ENCODE data around the gene HOMER1.

The HOMER1 gene

DNA sequence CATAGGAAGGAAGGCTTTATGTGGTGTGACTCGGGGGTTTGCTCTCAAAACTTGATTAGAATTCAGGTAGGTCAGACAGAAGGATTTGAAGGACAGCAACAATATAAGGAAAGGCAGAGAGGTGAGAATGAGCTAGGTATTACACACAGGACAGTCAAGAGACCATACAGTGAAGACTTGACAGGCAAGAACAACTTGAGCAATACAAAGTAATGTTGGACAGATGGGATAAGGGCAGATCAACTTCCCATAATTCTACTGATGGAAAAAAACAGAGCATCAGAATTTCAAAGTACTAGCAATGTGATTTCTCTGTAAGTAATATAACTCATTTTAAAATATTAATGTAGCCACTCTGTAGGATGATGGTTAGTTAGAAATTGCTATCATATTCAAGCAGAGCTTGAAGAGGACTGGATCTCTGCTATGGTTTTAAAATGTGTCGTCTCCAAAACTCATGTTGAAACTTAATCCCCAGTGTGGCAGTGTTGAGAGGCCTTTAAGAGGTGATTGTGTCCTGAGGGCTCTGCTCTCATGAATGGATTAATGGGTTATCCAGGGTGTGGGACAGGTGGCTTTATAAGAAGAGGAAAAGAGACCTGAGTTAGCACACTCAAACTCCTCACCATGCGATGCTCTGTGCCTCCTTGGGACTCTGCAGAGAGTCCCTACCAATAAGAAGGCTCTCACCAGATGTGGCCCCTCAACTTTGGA, 22.4 kb upstream of the HOMER1 start:
- TF ChIP-seq, protein P1, sequence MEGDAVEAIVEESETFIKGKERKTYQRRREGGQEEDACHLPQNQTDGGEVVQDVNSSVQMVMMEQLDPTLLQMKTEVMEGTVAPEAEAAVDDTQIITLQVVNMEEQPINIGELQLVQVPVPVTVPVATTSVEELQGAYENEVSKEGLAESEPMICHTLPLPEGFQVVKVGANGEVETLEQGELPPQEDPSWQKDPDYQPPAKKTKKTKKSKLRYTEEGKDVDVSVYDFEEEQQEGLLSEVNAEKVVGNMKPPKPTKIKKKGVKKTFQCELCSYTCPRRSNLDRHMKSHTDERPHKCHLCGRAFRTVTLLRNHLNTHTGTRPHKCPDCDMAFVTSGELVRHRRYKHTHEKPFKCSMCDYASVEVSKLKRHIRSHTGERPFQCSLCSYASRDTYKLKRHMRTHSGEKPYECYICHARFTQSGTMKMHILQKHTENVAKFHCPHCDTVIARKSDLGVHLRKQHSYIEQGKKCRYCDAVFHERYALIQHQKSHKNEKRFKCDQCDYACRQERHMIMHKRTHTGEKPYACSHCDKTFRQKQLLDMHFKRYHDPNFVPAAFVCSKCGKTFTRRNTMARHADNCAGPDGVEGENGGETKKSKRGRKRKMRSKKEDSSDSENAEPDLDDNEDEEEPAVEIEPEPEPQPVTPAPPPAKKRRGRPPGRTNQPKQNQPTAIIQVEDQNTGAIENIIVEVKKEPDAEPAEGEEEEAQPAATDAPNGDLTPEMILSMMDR (IDR thresholded peaks at IDR 0.05; ENCODE audit: insufficient read depth, low read depth, low read length, missing control alignments) = no peak
- no peak for DNase-seq (ENCODE audit: low read depth)
- H3K4me3 ChIP-seq (ENCODE audit: low read length) = no peak overlapping the region

DNA sequence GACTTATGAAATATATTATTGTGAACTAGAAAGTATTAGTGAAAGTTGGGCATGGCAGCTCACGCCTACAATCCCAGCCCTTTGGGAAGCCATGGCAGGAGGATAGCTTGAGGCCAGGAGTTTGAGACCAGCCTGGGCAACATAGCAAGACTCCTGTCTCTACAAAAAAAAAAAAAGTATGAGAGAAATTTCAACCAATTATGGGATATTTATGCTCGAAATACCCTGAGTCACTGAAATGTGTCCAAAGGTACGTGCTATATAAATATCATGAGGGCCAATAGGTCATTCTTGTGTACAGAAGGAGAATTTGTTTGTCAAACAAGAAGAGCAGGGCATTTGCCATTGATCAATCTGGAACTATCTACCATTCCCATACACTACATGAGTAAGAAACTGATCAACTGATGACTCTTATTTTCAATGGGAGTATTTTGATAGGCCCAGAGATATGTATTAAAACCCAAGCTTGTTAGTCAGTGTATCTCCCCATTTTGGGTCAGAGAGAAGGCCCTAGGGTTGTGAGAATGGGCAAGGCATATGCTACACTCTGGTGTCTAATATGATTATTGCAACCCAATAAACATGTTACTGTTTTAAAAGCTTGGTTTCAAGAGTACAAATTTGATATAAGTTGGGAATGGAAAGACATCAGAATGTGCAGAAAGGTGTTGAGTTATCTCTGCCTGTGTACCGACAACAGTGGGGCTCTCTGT, 21.7 kb upstream of the HOMER1 start:
- H3K4me3 ChIP-seq (ENCODE audit: low read length) = no peak overlapping the region
- DNase-seq (ENCODE audit: low read depth) = peak; percentile 14
- TF ChIP-seq, protein P1 (IDR thresholded peaks at IDR 0.05; ENCODE audit: insufficient read depth, low read depth, low read length, missing control alignments) = peak; percentile 19

DNA sequence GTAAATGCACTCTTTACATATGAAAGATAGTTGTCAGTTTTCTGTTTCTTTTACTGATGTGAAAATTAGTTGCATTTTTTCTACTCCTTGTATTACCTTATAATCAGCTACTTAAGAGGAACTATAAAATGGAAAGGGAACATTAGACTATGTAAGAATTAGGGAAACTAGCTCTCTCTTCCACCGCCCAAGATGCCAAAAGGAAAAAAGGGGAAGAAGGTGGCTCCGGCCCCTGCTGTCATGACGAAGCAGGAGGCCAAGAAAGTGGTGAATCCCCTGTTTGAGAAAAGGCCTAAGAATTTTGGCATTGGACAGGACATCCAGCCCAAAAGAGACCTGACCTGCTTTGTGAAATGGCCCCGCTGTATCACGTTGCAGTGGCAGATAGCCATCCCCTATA, 15.2 kb upstream of the HOMER1 start:
- no peak overlapping the region for H3K4me3 ChIP-seq (ENCODE audit: low read length)
- no peak for DNase-seq (ENCODE audit: low read depth)
- TF ChIP-seq, protein P1 (IDR thresholded peaks at IDR 0.05; ENCODE audit: insufficient read depth, low read depth, low read length, missing control alignments) = no peak

DNA sequence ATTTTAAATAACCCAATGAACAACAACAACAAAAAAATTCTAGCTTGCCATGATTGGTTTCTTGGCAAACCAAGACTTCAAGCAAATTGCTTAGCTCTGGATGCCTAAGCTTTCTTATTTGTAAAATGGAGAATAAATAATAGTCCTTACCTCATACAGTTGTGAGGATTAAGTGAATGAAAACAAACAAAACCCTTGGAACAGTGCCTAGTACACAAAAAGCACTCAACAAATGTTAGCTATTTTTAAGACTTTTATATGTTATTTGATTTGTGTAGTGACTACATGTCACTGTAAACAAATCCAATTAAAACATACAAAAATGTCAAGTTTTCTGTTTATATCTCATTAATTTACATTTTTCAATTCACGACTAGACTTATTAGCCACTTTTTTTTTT, 13.5 kb upstream of the HOMER1 start:
- TF ChIP-seq, protein P1 (IDR thresholded peaks at IDR 0.05; ENCODE audit: insufficient read depth, low read depth, low read length, missing control alignments) = no peak
- no peak overlapping the region for H3K4me3 ChIP-seq (ENCODE audit: low read length)
- no peak for DNase-seq (ENCODE audit: low read depth)

DNA sequence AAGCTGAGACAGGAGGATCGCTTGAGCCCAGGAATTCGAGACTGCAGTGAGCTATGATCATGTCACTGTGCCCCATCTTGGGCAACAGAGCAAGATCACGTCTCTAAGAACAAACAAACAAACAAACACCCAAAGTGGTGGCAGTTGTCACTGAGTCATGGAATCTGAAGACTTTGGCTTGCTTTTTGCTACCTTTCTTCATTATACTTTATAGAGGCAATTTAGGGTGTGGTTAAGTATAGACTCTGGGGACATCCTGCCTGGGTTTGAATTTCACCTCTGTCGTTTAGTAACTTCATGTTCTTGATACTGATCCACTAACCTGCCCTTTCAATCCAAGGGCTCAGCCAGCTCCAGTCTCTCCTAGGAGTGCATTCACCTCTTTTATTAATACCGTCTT, 13.0 kb upstream of the HOMER1 start:
- H3K4me3 ChIP-seq (ENCODE audit: low read length) = no peak overlapping the region
- no peak for DNase-seq (ENCODE audit: low read depth)
- TF ChIP-seq, protein P1 (IDR thresholded peaks at IDR 0.05; ENCODE audit: insufficient read depth, low read depth, low read length, missing control alignments) = no peak

DNA sequence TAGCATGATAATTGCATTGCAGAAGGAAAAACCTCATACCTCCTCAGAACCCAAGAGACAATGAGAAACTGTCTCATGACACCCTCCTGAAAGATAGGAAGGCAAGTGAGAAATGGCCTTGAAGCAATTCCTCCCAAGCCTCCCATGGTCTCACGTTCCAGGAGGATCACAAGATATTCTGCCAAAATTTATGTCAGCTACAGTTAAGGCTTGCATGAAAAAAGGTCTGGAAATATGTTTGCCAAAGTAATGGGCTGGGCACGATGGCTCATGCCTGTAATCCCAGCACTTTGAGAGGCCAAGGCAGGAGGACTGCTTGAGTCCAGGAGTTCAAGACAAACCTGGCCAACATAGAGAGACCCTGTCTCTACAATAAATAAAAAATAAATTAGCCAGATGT, 12.6 kb upstream of the HOMER1 start:
- H3K4me3 ChIP-seq (ENCODE audit: low read length) = no peak overlapping the region
- TF ChIP-seq, protein P1 (IDR thresholded peaks at IDR 0.05; ENCODE audit: insufficient read depth, low read depth, low read length, missing control alignments) = no peak
- DNase-seq (ENCODE audit: low read depth) = no peak
